Kidney (tissue), 14 donors: ENCODE data around the gene GOLGA1. TPM values are rescaled to one million over a fixed set of nuclear protein-coding genes. Genes with fewer than 3 reads are reported as not detected.

Experiments used
- DNase-seq, 5 donors: peaks; one replicate each; pipeline ENCODE4 v3.0.0-alpha.2; 2013 to 2020
- FAIRE-seq: peaks from 2 replicates; lab custom pipeline; 2012; peaks lifted over from hg19 to GRCh38; lab: Jason Lieb, UNC
- H3K27ac ChIP-seq, 2 donors: one replicate each; pipeline ENCODE4 v1.7.0; 2013; ENCODE audit warnings: low read depth in 2 of 2, low read length in 2 of 2, inconsistent platforms in 1 of 2
- H3K27me3 ChIP-seq: one replicate; pipeline ENCODE4 v1.7.1; 2013; ENCODE audit warnings: low read length, inconsistent platforms; ENCODE audit not compliant: control insufficient read depth, insufficient read depth
- H3K36me3 ChIP-seq, 3 donors: one replicate each; pipeline versions ENCODE4 v1.7.0 to v1.7.1; 2013; ENCODE audit warnings: low read length in 3 of 3, control low read depth in 1 of 3, inconsistent platforms in 1 of 3; ENCODE audit not compliant: insufficient read depth in 3 of 3, control insufficient read depth in 2 of 3
- H3K4me1 ChIP-seq, 3 donors: one replicate each; pipeline versions ENCODE4 v1.7.0 to v1.7.1; 2013; ENCODE audit warnings: low read length in 3 of 3, inconsistent platforms in 1 of 3, low read depth in 1 of 3; ENCODE audit not compliant: control insufficient read depth in 2 of 3, insufficient read depth in 2 of 3
- H3K4me3 ChIP-seq, 3 donors: one replicate each; pipeline versions ENCODE4 v1.7.0 to v1.8.1; 2013; ENCODE audit warnings: low read length in 3 of 3, control low read depth in 1 of 3, inconsistent platforms in 1 of 3
- H3K9ac ChIP-seq, 3 donors: one replicate each; pipeline versions ENCODE4 v1.7.0 to v1.7.1; 2013; ENCODE audit warnings: low read length in 3 of 3, control low read depth in 1 of 3, inconsistent platforms in 1 of 3
- H3K9me3 ChIP-seq, 3 donors: one replicate each; pipeline versions ENCODE4 v1.7.0 to v1.7.1; 2013; ENCODE audit warnings: low read length in 3 of 3, control low read depth in 1 of 3, inconsistent platforms in 1 of 3; ENCODE audit not compliant: control insufficient read depth in 2 of 3, insufficient read depth in 1 of 3
- intact Hi-C: fragments of 100-400 bp; cut with DNase I; formaldehyde crosslinking; loops from one replicate; pipeline ENCODE4 v1.11.1; 2022
- polyA plus RNA-seq: library from polyadenylated mRNA; stranded (reverse); fragments of 350-450 nt; fragmentation: Illumina TruSeq; extraction: RNeasy Lipid Tissue Mini Kit (QIAGEN cat#74804); gene quantifications from one replicate; pipeline ENCODE4 v1.2.3, GENCODE V29; 2014; ENCODE audit warnings: low read depth, low replicate concordance; ENCODE audit not compliant: insufficient read depth
- total RNA-seq: library from RNA; stranded (reverse); fragmentation: NEBNext Ultra II Directional; extraction: Animal tissue kit (Norgen Biotek cat#: 25700); gene quantifications from one replicate; pipeline ENCODE4 v1.2.1, GENCODE V29; 2021
- TF ChIP-seq, protein P1 (sequence below): IDR thresholded peaks from 3 replicates; pipeline ENCODE4 v1.5.1; 2012; ENCODE audit warnings: mild to moderate bottlenecking, moderate library complexity, borderline replicate concordance; ENCODE audit not compliant: insufficient read depth; ENCODE audit errors: extremely low read depth
- donor health status: control.
- donor health status: control.
- donor health status: control.
- donor health status: control.
- donor health status: control.
- donor health status: DM: yes; HTN: yes; CAD: no.
- donor health status: Normal renal cell carcinoma (clear cell type).

The GOLGA1 gene
- total and polyA plus RNA-seq, 2 donors from 2014 or later = 6.2 to 21.0 TPM

DNA sequence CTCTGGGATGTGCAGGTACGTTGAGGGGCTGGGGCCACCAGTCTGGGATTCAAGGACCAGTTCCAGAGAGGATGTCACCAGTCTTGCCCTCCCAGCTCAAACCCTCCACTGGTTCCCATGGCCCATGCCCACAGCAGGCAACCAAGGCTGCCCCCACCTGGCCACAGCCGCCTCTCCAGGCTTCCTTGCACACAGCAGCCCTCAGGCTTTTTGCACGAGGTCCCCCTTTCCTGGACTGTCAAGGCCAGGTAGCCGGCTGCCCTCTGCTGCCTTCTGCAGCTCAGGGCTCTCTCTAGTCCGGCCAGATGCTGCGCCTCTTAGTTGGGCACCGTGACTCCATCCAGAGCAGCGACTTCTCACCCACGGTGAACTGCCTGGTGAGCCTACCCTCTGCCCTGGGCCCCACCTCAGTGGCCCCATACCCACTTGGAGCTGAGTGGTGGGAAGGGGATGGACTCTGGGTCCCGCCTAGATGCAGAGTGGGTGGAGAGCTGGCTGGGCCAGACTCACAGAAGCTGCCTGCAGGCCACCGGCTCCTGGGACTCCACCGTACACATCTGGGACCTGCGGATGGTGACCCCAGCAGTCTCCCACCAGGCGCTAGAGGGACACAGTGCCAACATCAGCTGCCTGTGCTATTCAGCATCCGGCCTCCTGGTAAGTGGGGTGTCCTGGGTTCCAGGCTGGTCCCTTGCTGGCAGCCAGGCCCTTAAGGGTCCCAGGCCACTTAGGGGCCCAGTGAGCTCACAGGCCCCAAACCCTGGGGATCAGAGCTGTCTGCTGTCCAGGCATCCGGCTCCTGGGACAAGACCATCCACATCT is 84.7 kb downstream of the GOLGA1 start:
- DNase-seq = peak in 1 of 5 donors; percentile 34
- H3K27me3 ChIP-seq = no peaks in the 10 kb centered on the region
- peaks cover 9 to 32% (median 17%) of the 10 kb centered on the region in 3 donors for H3K36me3 ChIP-seq
- no peak overlapping the region for H3K4me3 ChIP-seq
- no peak overlapping the region for H3K27ac ChIP-seq
- no peak for FAIRE-seq
- peaks cover 0 to 20% (median 6%) of the 10 kb centered on the region in 3 donors for H3K4me1 ChIP-seq
- no peak overlapping the region for H3K9ac ChIP-seq
- no peaks in the 10 kb centered on the region for H3K9me3 ChIP-seq
- intact Hi-C loops = no loop called here
- TF ChIP-seq, protein P1, sequence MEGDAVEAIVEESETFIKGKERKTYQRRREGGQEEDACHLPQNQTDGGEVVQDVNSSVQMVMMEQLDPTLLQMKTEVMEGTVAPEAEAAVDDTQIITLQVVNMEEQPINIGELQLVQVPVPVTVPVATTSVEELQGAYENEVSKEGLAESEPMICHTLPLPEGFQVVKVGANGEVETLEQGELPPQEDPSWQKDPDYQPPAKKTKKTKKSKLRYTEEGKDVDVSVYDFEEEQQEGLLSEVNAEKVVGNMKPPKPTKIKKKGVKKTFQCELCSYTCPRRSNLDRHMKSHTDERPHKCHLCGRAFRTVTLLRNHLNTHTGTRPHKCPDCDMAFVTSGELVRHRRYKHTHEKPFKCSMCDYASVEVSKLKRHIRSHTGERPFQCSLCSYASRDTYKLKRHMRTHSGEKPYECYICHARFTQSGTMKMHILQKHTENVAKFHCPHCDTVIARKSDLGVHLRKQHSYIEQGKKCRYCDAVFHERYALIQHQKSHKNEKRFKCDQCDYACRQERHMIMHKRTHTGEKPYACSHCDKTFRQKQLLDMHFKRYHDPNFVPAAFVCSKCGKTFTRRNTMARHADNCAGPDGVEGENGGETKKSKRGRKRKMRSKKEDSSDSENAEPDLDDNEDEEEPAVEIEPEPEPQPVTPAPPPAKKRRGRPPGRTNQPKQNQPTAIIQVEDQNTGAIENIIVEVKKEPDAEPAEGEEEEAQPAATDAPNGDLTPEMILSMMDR = no peak

DNA sequence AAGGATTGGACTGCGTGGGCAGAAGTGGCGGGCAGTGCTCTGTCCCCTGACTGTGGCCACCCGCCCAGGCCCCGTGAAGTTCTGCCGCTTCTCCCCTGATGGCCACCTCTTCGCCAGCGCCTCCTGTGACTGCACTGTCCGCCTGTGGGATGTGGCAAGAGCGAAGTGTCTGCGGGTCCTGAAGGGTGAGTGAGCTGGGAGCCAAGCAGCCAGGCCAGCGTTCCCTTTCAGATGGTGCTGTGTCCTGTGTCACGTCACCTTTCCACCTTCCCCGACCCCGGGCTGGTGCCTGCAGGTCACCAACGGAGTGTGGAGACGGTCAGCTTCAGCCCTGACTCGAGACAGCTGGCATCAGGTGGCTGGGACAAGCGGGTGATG is 85.3 kb downstream of the GOLGA1 start:
- Histone ChIP-seq H3K36me3 (peaks cover 8 to 31% (median 17%) of the 10 kb centered on the region in 3 donors), H3K27ac (no peak overlapping the region), H3K4me1 (peaks cover 0 to 14% (median 4%) of the 10 kb centered on the region in 3 donors), H3K4me3 (no peak overlapping the region), H3K9ac (no peak overlapping the region), H3K9me3 (no peaks in the 10 kb centered on the region), H3K27me3 (no peaks in the 10 kb centered on the region)
- FAIRE-seq (no peak), DNase-seq (no peak)
- intact Hi-C loops = no loop called here
- TF ChIP-seq, protein P1 = no peak

DNA sequence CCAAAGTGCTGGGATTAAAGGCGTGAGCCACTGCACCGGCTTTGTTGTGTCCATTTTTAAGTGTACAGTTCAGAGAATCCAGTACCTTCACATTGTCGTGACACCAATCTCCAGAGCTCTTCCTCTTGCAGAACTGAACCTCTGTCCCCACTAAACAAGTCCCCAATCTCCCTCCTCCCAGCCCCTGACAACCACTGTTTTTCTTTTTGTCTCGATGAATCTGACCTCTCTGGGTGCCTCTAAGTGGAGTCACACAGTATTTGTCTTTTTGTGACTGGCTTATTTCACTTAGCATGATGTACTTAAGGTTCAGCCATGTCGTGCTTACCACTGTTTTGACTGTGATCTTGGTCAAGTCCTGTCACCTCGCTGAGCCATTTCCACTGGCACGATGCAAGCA is 86.1 kb downstream of the GOLGA1 start:
- H3K27ac ChIP-seq = no peak overlapping the region
- H3K9me3 ChIP-seq = no peaks in the 10 kb centered on the region
- H3K27me3 ChIP-seq = no peaks in the 10 kb centered on the region
- no peak overlapping the region for H3K4me3 ChIP-seq
- TF ChIP-seq, protein P1 = no peak
- H3K9ac ChIP-seq = no peak overlapping the region
- peaks cover 0 to 10% (median 0%) of the 10 kb centered on the region in 3 donors for H3K4me1 ChIP-seq
- DNase-seq = no peak
- FAIRE-seq = no peak
- intact Hi-C loops = loop anchor here (5.0 kb wide), 1 partner anchor 78 kb away; the partner anchor contains the start of gene OLFML2A
- H3K36me3 ChIP-seq = peaks cover 4 to 24% (median 11%) of the 10 kb centered on the region in 3 donors
